Calu3 (cell line): ENCODE results near the gene CYP1A2. TPM values are rescaled to one million over a fixed set of nuclear protein-coding genes. Genes with fewer than 3 reads are reported as not detected.

ENCODE experiments used
- BruUV-seq: library from RNA; stranded (reverse); fragments of 400-500 nt; replicated peaks from 2 replicates; lab custom pipeline; 2021; lab: Mats Ljungman, UMichigan
- CTCF ChIA-PET: fragments of 300-600 bp; sonication (Branson Sonifier 250); formaldehyde crosslinking; loops from one replicate; lab custom pipeline; 2022; ENCODE audit warnings: antibody characterized with exemption; lab: Charles Lee
- DNase-seq: peaks from one replicate; pipeline ENCODE4 v3.0.0; 2022
- H3K27ac Mint-ChIP-seq: one replicate; pipeline ENCODE4 v1.8.0; 2022; ENCODE audit warnings: mixed read lengths; ENCODE audit not compliant: unreplicated experiment
- H3K27me3 Mint-ChIP-seq: one replicate; pipeline ENCODE4 v1.8.0; 2022; ENCODE audit warnings: mixed read lengths; ENCODE audit not compliant: unreplicated experiment
- H3K36me3 Mint-ChIP-seq: one replicate; pipeline ENCODE4 v1.8.0; 2022; ENCODE audit warnings: mild to moderate bottlenecking, moderate library complexity, mixed read lengths; ENCODE audit not compliant: insufficient read depth, unreplicated experiment
- H3K4me1 Mint-ChIP-seq: one replicate; pipeline ENCODE4 v1.8.0; 2022; ENCODE audit warnings: mild to moderate bottlenecking, low read depth, mixed read lengths; ENCODE audit not compliant: unreplicated experiment
- H3K4me3 Mint-ChIP-seq: one replicate; pipeline ENCODE4 v1.8.0; 2022; ENCODE audit warnings: mild to moderate bottlenecking, low read depth, moderate library complexity, mixed read lengths; ENCODE audit not compliant: unreplicated experiment
- H3K9me3 Mint-ChIP-seq: one replicate; pipeline ENCODE4 v1.8.0; 2022; ENCODE audit warnings: low read depth, mixed read lengths; ENCODE audit not compliant: unreplicated experiment
- intact Hi-C: fragments of 100-400 bp; cut with micrococcal nuclease; formaldehyde crosslinking; loops from one replicate; pipeline ENCODE4 v1.10.0; 2022; ENCODE audit not compliant: unreplicated experiment
- total RNA-seq: library from RNA; stranded (reverse); gene quantifications from 2 replicates; pipeline ENCODE4 v1.2.3, GENCODE V29; 2022
- TF ChIP-seq, protein P1 (sequence below): fragments of 200-600 bp; IDR thresholded peaks from one replicate; pipeline ENCODE4 v1.8.0; 2022; ENCODE audit warnings: antibody characterized with exemption; ENCODE audit not compliant: unreplicated experiment

CYP1A2 gene
- total RNA-seq, 1 experiment from 2014 or later, result not detected

DNA sequence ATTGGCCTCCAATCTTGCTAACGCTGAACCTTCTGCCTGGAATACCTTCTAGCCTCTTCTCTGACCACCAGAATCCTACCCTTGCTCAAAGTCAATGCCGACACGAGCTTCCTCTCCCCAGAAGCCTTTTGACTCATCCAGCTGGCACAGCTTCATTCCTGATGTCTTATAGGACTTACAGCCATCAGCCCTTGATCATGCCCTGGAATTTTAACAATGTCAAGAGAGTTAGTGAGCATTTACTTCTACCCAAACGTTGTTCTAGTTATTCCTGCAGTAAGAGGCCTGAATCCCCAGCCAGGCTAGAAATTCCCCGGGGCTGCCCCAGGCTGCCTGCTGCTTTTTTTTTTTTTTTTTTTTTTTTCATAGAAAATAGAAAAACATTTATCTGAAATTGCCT is 3.9 kb downstream of the CYP1A2 start:
- TF ChIP-seq, protein P1, sequence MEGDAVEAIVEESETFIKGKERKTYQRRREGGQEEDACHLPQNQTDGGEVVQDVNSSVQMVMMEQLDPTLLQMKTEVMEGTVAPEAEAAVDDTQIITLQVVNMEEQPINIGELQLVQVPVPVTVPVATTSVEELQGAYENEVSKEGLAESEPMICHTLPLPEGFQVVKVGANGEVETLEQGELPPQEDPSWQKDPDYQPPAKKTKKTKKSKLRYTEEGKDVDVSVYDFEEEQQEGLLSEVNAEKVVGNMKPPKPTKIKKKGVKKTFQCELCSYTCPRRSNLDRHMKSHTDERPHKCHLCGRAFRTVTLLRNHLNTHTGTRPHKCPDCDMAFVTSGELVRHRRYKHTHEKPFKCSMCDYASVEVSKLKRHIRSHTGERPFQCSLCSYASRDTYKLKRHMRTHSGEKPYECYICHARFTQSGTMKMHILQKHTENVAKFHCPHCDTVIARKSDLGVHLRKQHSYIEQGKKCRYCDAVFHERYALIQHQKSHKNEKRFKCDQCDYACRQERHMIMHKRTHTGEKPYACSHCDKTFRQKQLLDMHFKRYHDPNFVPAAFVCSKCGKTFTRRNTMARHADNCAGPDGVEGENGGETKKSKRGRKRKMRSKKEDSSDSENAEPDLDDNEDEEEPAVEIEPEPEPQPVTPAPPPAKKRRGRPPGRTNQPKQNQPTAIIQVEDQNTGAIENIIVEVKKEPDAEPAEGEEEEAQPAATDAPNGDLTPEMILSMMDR, result no peak
- Mint-ChIP-seq H3K36me3 (no peaks in the 10 kb centered on the region), H3K4me1 (no peaks in the 10 kb centered on the region), H3K4me3 (no peak overlapping the region), H3K27ac (no peak overlapping the region), H3K27me3 (peaks cover 13% of the 10 kb centered on the region), H3K9me3 (no peaks in the 10 kb centered on the region)
- no peak for DNase-seq
- intact Hi-C loops, result no loop called here
- no TSS peak for BruUV-seq
- CTCF ChIA-PET, result interaction anchor here (0.7 kb wide), 1 partner anchor 385 kb away, joined by 6 read pairs; no protein-coding TSS in a partner anchor

- Mint-ChIP-seq H3K36me3 (no peaks in the 10 kb centered on the region), H3K27me3 (peaks cover 13% of the 10 kb centered on the region), H3K4me1 (no peaks in the 10 kb centered on the region), H3K4me3 (no peak overlapping the region), H3K27ac (no peak overlapping the region), H3K9me3 (no peaks in the 10 kb centered on the region)
- intact Hi-C loops, result no loop called here
- CTCF ChIA-PET, result interaction anchor here (0.6 kb wide), 1 partner anchor 699 kb away, joined by 3 read pairs; no protein-coding TSS in a partner anchor
- BruUV-seq, result no TSS peak
- TF ChIP-seq, protein P1, result no peak
- no peak for DNase-seq
These were observed 6.1 kb downstream of the CYP1A2 start for GRCh38 chr15:74754593-74755215.

DNA sequence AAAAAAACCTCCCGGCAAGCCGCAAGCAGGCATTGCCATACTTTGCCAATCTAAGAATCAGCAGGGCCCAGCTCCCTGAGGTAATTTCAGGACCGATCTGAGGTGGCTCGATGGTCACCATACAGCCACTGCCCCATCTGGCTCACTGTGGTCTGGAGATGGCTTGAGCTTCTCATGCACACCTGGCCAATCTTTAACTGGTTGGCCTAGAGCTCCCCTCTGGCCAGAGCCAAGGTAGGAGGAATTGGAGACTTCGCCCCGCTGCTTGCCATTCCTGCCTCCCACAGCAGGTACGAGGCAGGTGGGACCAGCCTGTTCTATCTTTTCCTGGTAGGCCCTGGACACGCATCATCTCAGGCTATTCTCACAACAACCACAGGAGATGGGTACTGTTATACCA is 10.1 kb downstream of the CYP1A2 start:
- Mint-ChIP-seq H3K27me3 (no peaks in the 10 kb centered on the region), H3K27ac (no peak overlapping the region), H3K9me3 (no peaks in the 10 kb centered on the region), H3K36me3 (no peaks in the 10 kb centered on the region), H3K4me1 (no peaks in the 10 kb centered on the region), H3K4me3 (no peak overlapping the region)
- BruUV-seq, result no TSS peak
- CTCF ChIA-PET, result interaction anchor here (1.8 to 2.7 kb wide), 2 partner anchors 10 to 116 kb away, joined by 3 to 10 read pairs; no protein-coding TSS in a partner anchor
- intact Hi-C loops, result no loop called here
- TF ChIP-seq, protein P1, result no peak
- DNase-seq, result no peak

DNA sequence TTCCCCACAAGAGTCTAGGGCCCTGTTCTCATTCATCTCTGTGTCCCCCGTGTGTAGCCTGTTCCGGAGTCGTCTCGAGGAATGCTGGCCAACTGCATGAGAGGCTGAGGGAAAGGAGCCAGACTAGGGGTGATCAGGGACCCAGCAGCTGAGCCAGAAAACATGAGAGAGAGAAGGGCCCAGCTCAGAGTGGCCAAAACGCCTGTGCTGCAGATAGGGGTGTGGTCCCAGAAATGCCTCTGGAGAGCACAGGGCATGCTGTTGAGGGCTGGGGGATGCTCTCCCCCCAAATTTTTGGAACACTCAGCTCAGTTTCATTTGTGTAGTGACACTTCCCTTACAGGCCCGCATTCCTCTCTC is 14.1 kb downstream of the CYP1A2 start:
- no peak overlapping the region for H3K4me3 Mint-ChIP-seq
- H3K27ac Mint-ChIP-seq, result no peak overlapping the region
- no peaks in the 10 kb centered on the region for H3K9me3 Mint-ChIP-seq
- DNase-seq, result no peak
- H3K27me3 Mint-ChIP-seq, result no peaks in the 10 kb centered on the region
- no peaks in the 10 kb centered on the region for H3K4me1 Mint-ChIP-seq
- no TSS peak for BruUV-seq
- no peaks in the 10 kb centered on the region for H3K36me3 Mint-ChIP-seq
- TF ChIP-seq, protein P1, result no peak
- CTCF ChIA-PET, result no interaction called here
- intact Hi-C loops, result no loop called here
